ENCODE measurements around the gene KCNIP4. TPM values are rescaled to one million over a fixed set of nuclear protein-coding genes. Genes with fewer than 3 reads are reported as not detected.

Gene KCNIP4
- total and polyA plus RNA-seq, 10 of the 15 experiments (the other 5 are each of a cell fraction or from before 2014, with no cell fraction given): 0.03 to 0.23 (median 0.13) TPM; not detected in 7

DNA sequence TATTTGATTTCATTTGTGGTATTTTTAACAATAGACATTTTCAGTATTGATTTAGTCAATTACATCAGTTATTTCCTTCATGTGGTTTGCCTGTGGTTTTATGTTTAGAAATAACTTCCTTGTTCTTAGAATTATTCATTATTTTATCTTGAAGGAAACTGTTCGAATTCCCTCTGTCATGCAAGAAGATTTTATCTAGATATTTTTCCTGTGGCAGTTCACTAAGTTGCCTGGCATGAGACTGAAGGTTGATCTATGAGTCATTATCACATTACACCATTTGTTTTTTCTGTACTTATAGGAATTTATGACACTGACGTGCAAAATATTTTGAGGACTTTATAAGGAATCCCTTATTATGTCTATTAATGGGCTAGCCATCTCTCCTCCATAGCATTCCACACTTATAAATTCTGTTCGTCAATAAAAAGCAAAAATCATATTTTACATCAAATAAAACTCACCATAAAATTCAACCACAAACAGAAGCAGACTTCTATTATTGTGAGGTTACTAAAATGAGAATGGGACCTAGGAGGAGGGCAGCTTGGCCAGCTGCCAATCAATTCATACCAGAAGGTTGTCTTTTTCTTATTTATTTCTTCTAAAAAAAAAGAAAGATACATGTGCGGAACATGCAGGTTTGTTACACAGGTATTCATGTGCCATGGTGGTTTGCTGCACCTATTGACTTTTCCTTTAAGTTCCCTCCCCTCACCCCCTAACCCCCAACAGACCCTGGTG lies 179.0 kb downstream of the KCNIP4 start:
- SMC1A ChIA-PET (ENCODE audit: uncharacterized antibody, unreplicated experiment): no interaction called here
- Histone ChIP-seq H3K4me3 (no peak overlapping the region), H3K36me3 (ENCODE audit: control insufficient read depth in 2 of 2, insufficient read depth in 2 of 2, low read length in 1 of 2) (no peaks in the 10 kb centered on the region), H3K4me2 (ENCODE audit: control insufficient read depth, insufficient read depth) (no peak overlapping the region), H4K20me1 (ENCODE audit: control insufficient read depth, insufficient read depth) (no peaks in the 10 kb centered on the region), H3K27me3 (replicated peaks in 1 of 2; ENCODE audit: control insufficient read depth in 2 of 2, insufficient read depth in 2 of 2, low read length in 1 of 2) (no peaks in the 10 kb centered on the region), H3K9me3 (replicated peaks; ENCODE audit: control insufficient read depth, insufficient read depth, low read length) (no peaks in the 10 kb centered on the region), H2AFZ (ENCODE audit: control insufficient read depth, low read depth, low read length) (no peak overlapping the region), H3K27ac (ENCODE audit: control insufficient read depth, insufficient read depth) (no peak overlapping the region), H3K4me1 (ENCODE audit: control insufficient read depth, insufficient read depth, low read length) (no peaks in the 10 kb centered on the region), H3K79me2 (ENCODE audit: control insufficient read depth, insufficient read depth, low read length) (no peaks in the 10 kb centered on the region), H3K9ac (ENCODE audit: control insufficient read depth, insufficient read depth, low read length) (no peak overlapping the region)
- WGBS (ENCODE audit: insufficient coverage, insufficient replicate concordance, low lambda C conversion rate, missing lambda C conversion rate): 6% methylated on average over 4 of the region's 4 CpGs
- no peak for ATAC-seq
- POLR2A ChIA-PET: no interaction called here
- CTCF ChIA-PET: interaction anchor here (0.6 to 2.9 kb wide), 3 partner anchors 10 to 996 kb away, joined by 3 to 25 read pairs (median 12); no protein-coding TSS in a partner anchor
- RAD21 ChIA-PET (ENCODE audit: unreplicated experiment): no interaction called here
- intact Hi-C loops (cut with micrococcal nuclease; ENCODE audit: unreplicated experiment) (loop anchor here (10.0 kb wide), 1 partner anchor 1345 kb away; no protein-coding TSS in a partner anchor), in situ Hi-C loops (cut with MboI) (loop anchor here (5.0 to 25.0 kb wide), 3 partner anchors 262 to 1357 kb away; no protein-coding TSS in a partner anchor)
- no TSS peak for BruUV-seq (replicated peaks)
- TF ChIP-seq RUNX3 (IDR thresholded peaks at IDR 0.05; ENCODE audit: low read length) (peak; percentile 74; the same call in 1 of the 2 replicates), MTA2 (IDR thresholded peaks at IDR 0.05; ENCODE audit: low read depth) (no peak), TCF7 (IDR thresholded peaks at IDR 0.05; ENCODE audit: borderline replicate concordance) (peak; percentile 39; the same call in 1 of the 2 replicates), ATF7 (IDR thresholded peaks at IDR 0.05; ENCODE audit: low read depth) (0 out of 2 replicates have a peak, but pooled peaks have one; percentile 9), ZZZ3 (IDR thresholded peaks at IDR 0.05; ENCODE audit: control insufficient read depth, insufficient read length, low read depth) (no peak), NFIC (IDR thresholded peaks at IDR 0.05; ENCODE audit: low read depth, low read length) (peak; percentile 37; the same call in 1 of the 2 replicates), MEF2B (IDR thresholded peaks at IDR 0.05; ENCODE audit: partially characterized antibody, poor library complexity, severe bottlenecking) (peak; percentile 9), SP1 (IDR thresholded peaks at IDR 0.05; ENCODE audit: low read depth, low read length) (no peak), POLR2AphosphoS5 (IDR thresholded peaks at IDR 0.05; ENCODE audit: low read length) (no peak)
- TF ChIP-seq, protein P1, sequence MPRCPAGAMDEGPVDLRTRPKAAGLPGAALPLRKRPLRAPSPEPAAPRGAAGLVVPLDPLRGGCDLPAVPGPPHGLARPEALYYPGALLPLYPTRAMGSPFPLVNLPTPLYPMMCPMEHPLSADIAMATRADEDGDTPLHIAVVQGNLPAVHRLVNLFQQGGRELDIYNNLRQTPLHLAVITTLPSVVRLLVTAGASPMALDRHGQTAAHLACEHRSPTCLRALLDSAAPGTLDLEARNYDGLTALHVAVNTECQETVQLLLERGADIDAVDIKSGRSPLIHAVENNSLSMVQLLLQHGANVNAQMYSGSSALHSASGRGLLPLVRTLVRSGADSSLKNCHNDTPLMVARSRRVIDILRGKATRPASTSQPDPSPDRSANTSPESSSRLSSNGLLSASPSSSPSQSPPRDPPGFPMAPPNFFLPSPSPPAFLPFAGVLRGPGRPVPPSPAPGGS (IDR thresholded peaks at IDR 0.05; ENCODE audit: borderline replicate concordance, insufficient read depth, low read depth, low read length, poor library complexity, severe bottlenecking): no peak
- TF ChIP-seq, protein P2, sequence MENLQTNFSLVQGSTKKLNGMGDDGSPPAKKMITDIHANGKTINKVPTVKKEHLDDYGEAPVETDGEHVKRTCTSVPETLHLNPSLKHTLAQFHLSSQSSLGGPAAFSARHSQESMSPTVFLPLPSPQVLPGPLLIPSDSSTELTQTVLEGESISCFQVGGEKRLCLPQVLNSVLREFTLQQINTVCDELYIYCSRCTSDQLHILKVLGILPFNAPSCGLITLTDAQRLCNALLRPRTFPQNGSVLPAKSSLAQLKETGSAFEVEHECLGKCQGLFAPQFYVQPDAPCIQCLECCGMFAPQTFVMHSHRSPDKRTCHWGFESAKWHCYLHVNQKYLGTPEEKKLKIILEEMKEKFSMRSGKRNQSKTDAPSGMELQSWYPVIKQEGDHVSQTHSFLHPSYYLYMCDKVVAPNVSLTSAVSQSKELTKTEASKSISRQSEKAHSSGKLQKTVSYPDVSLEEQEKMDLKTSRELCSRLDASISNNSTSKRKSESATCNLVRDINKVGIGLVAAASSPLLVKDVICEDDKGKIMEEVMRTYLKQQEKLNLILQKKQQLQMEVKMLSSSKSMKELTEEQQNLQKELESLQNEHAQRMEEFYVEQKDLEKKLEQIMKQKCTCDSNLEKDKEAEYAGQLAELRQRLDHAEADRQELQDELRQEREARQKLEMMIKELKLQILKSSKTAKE (IDR thresholded peaks at IDR 0.05; ENCODE audit: low read depth, poor library complexity, severe bottlenecking): no peak
- DNase-seq (ENCODE audit: low read depth, low spot score): no peak
- FAIRE-seq: no peak

Measured in GM12878 (cell line).